Astrocyte (in vitro differentiated cells and primary cell): ENCODE data around the gene CIZ1.

Experiments used
- EZH2 ChIP-seq: IDR thresholded peaks from 2 replicates; pipeline ENCODE4 v1.6.1; 2012; ENCODE audit warnings: mild to moderate bottlenecking, low read length, inconsistent platforms; ENCODE audit not compliant: insufficient read depth
- TF ChIP-seq, protein P1 (sequence below): IDR thresholded peaks from 2 replicates; pipeline ENCODE4 v1.5.1; 2011; ENCODE audit warnings: low read depth, mild to moderate bottlenecking, inconsistent platforms, low read length, moderate library complexity; ENCODE audit not compliant: insufficient read depth

DNA sequence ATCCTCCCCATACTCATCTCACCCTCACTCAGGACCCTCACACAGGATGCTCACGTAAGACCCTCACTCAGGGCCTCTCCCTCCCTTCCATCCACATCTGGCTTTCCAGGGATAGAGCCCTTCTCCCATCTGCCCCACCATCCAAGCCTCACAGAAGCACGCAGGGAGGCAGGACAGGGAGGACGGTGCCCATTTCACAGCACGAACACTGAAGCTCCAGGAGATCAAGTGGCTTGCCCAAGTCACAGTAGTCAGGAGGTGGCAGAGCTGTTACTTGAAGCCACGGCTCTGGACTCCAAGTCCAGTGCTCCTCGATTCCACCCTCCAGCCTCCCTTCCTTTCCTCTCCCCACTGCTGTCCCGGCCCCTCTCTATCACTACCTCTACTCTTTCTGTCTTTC lies 33.5 kb upstream of the CIZ1 start:
- TF ChIP-seq, protein P1, sequence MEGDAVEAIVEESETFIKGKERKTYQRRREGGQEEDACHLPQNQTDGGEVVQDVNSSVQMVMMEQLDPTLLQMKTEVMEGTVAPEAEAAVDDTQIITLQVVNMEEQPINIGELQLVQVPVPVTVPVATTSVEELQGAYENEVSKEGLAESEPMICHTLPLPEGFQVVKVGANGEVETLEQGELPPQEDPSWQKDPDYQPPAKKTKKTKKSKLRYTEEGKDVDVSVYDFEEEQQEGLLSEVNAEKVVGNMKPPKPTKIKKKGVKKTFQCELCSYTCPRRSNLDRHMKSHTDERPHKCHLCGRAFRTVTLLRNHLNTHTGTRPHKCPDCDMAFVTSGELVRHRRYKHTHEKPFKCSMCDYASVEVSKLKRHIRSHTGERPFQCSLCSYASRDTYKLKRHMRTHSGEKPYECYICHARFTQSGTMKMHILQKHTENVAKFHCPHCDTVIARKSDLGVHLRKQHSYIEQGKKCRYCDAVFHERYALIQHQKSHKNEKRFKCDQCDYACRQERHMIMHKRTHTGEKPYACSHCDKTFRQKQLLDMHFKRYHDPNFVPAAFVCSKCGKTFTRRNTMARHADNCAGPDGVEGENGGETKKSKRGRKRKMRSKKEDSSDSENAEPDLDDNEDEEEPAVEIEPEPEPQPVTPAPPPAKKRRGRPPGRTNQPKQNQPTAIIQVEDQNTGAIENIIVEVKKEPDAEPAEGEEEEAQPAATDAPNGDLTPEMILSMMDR = no peak
- TF ChIP-seq EZH2 = no peak
